Psoas muscle (tissue), 8 donors: ENCODE results near the gene RPTN. TPM values are rescaled to one million over a fixed set of nuclear protein-coding genes. Genes with fewer than 3 reads are reported as not detected.

Experiments
- ATAC-seq, 4 donors: fragments of 200-7000 bp; cut with Tn5 transposase; one replicate each; pipeline ENCODE4 v1.9.1; 2020; ENCODE audit warnings: moderate library complexity in 3 of 4, mild to moderate bottlenecking in 2 of 4
- DNase-seq, 2 donors: peaks; one replicate each; pipeline ENCODE4 v3.0.0-alpha.2; 2020
- H3K27ac ChIP-seq: fragments of 200-600 bp; one replicate; pipeline ENCODE4 v1.8.0; 2022
- H3K27me3 ChIP-seq, 3 donors: fragments of 200-600 bp in 1 of 3; one replicate each; pipeline versions ENCODE4 v1.6.1 to v1.8.0; 2013 to 2022; ENCODE audit warnings: low read length in 2 of 3, mild to moderate bottlenecking in 2 of 3, moderate library complexity in 1 of 3; ENCODE audit not compliant: insufficient read depth in 3 of 3
- H3K36me3 ChIP-seq, 2 donors: fragments of 200-600 bp in 1 of 2; one replicate each; pipeline versions ENCODE4 v1.6.1 to v1.8.0; 2013 to 2022; ENCODE audit warnings: low read depth in 1 of 2, mild to moderate bottlenecking in 1 of 2, moderate library complexity in 1 of 2; ENCODE audit not compliant: insufficient read depth in 1 of 2
- H3K4me1 ChIP-seq: fragments of 200-600 bp; one replicate; pipeline ENCODE4 v1.8.0; 2022
- H3K4me3 ChIP-seq: fragments of 200-600 bp; one replicate; pipeline ENCODE4 v1.8.0; 2022; ENCODE audit warnings: mild to moderate bottlenecking
- H3K9me3 ChIP-seq: fragments of 200-600 bp; one replicate; pipeline ENCODE4 v1.8.0; 2022
- whole genome bisulfite sequencing, 3 donors: extraction: QIAGEN DNeasy Blood & Tissue Kit; methylation state at CpG; one replicate each; pipeline versions ENCODE4 v1.1.6 to v1.1.7; 2013; 5-methylcytosine and 5-hydroxymethylcytosine counted together
- intact Hi-C, 2 donors: fragments of 100-400 bp; cut with DNase I; formaldehyde crosslinking; loops; one replicate each; pipeline versions ENCODE4 v1.11.0 to v1.14.2; 2022
- polyA plus RNA-seq, 3 donors: library from polyadenylated mRNA; stranded (reverse); fragments of 200-250 nt; gene quantifications; one replicate each; pipeline ENCODE4 v1.2.3, GENCODE V29; 2013
- total RNA-seq, 4 donors: library from RNA; stranded (reverse); fragmentation: NEBNext Ultra II Directional in 2 of 4; extraction: Animal tissue kit (Norgen Biotek cat#: 25700) in 2 of 4; gene quantifications; one replicate each; pipeline versions ENCODE4 v1.2.1 to v1.2.4, GENCODE V29; 2021 to 2023
- TF ChIP-seq, protein P1 (sequence below): fragments of 200-600 bp; IDR thresholded peaks from one replicate; pipeline ENCODE4 v1.8.0; 2022; ENCODE audit warnings: antibody characterized with exemption
- donor health status: healthy with polysubstance abuse.
- donor health status: DM: no; HTN: no; CAD: no; lungs with moderate emphysema.
- donor health status: Bipolar disorder and iron deficiency.
- donor health status: healthy.
- donor health status: DM: yes; HTN: yes; CAD: no.
- donor health status: DM: no; HTN: no; CAD: no.
- donor health status: DM: no; HTN: no; CAD: no.
- donor health status: DM: yes; HTN: yes; CAD: no.

The RPTN gene
- total and polyA plus RNA-seq, 7 donors: not detected

DNA sequence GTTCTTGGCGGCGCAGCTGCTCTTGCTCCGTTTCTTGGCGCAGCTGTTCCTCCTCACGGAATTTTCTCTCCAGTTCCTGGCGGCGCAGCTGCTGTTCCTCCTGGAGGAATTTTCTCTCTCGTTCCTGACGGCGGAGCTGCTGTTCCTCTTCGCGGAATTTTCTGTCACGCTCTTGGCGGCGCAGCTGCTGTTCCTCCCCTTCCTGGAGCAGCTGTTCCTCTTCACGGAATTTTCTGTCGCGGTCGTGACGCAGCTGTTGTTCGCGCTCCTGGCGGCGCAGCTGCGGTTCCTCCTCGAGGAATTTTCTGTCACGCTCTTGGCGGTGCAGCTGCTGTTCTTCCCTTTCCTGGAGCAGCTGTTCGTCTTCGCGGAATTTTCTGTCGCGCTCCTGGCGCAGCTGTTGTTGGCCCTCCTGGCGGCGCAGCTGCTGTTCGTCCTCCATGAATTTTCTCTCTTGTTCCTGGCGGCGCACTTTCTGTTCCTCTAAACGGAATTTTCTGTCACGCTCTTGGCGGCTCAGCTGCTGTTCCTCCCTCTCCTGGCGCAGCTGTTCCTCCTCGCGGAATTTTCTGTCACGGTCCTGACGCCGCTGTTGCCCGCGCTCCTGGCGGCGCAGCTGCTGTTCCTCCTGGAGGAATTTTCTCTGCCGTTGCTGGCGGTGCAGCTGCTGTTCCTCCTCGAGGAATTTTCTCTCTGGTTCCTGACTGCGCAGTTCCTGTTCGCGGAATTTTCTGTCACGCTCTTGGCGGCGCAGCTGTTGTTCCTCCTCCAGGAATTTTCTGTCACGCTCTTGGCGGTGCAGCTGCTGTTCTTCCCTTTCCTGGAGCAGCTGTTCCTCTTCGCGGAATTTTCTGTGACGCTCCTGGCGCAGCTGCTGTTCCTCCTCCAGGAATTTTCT is 50.8 kb downstream of the RPTN start:
- Histone ChIP-seq H3K27ac (no peak overlapping the region), H3K27me3 (peaks cover 0 to 98% (median 44%) of the 10 kb centered on the region in 3 donors), H3K36me3 (no peaks in the 10 kb centered on the region), H3K4me1 (no peaks in the 10 kb centered on the region), H3K4me3 (peak overlapping the region; percentile 34), H3K9me3 (peaks cover 5% of the 10 kb centered on the region)
- ATAC-seq (no peak), DNase-seq (peak in 1 of 2 donors; percentile 18)
- intact Hi-C loops: no loop called here
- TF ChIP-seq, protein P1, sequence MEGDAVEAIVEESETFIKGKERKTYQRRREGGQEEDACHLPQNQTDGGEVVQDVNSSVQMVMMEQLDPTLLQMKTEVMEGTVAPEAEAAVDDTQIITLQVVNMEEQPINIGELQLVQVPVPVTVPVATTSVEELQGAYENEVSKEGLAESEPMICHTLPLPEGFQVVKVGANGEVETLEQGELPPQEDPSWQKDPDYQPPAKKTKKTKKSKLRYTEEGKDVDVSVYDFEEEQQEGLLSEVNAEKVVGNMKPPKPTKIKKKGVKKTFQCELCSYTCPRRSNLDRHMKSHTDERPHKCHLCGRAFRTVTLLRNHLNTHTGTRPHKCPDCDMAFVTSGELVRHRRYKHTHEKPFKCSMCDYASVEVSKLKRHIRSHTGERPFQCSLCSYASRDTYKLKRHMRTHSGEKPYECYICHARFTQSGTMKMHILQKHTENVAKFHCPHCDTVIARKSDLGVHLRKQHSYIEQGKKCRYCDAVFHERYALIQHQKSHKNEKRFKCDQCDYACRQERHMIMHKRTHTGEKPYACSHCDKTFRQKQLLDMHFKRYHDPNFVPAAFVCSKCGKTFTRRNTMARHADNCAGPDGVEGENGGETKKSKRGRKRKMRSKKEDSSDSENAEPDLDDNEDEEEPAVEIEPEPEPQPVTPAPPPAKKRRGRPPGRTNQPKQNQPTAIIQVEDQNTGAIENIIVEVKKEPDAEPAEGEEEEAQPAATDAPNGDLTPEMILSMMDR: no peak
- WGBS, 3 donors: 3 to 4% (median 4%) methylated on average over 67 of the region's 67 CpGs

DNA sequence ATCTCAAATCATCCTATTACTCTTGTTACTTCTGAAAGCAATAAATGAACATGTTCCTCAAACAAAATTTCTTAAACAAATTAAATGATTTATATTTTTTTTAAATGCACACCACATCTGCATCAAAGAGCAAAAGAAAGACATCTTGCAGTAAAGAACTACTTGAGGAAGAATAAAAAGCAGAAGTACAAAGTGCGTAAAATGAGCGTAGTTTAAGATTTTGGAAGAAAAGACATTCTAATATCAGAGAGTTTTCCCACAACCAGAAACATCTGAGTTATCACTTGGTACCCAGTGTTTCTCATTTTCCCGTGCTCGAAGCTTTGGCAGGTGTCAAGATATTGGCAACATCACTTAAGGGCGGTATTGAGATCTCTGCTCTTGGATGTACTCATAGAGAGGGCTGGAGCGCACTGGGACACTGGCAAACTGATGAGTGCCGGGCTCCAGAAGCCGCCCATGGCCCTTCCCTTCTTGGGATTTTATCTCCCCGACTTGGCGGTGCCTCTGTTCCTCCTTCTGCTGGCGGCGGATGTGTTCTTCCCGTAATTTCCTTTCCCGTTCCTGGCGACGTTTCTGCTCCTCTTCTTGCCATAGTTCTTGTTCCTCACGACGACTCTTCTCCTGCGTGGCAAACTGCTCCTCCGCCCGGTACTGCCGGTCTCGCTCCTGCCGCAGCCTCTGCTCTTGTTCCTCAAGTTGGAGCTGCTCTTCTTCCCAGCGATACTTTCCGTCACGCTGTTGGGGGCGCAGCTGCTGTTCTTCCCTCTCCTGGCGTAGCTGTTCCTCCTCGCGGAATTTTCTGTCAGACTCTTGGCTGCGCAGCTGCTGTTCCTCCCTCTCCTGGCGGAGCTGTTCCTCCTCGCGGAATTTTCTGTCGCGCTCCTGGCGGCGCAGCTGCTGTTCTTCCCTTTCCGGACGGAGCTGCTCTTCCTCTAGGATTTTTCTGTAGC is 51.7 kb downstream of the RPTN start:
- Histone ChIP-seq H3K27ac (no peak overlapping the region), H3K27me3 (peaks cover 0 to 89% (median 40%) of the 10 kb centered on the region in 3 donors), H3K9me3 (peaks cover 5% of the 10 kb centered on the region), H3K4me1 (no peaks in the 10 kb centered on the region), H3K4me3 (peak overlapping the region; percentile 34), H3K36me3 (no peaks in the 10 kb centered on the region)
- intact Hi-C loops: no loop called here
- 16 to 18% (median 17%) methylated on average over 41 of the region's 41 CpGs for WGBS, 3 donors
- ATAC-seq: no peak
- TF ChIP-seq, protein P1: no peak
- no peak for DNase-seq

DNA sequence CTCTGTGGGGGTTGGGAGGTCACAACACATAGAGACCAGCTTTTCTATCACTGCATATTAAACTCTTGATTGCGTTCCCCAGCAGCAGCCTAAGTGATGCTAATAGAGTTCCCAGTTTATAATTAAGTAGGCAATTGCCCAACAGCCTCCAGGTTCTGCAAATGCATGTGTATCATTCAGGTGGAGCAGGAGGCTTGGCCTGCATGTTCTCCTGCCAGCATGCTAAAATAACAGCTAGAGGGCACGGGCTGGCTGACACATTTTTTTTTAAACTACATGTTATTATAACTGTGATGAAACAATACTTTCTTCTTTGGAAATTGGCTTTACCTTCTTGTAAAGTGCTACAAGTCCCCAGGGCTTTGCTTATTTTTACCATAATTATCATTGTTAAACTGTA is 54.2 kb downstream of the RPTN start:
- H3K4me3 ChIP-seq: no peak overlapping the region
- TF ChIP-seq, protein P1: no peak
- no peak for ATAC-seq
- no peak overlapping the region for H3K27ac ChIP-seq
- intact Hi-C loops: no loop called here
- no peak for DNase-seq
- no peaks in the 10 kb centered on the region for H3K4me1 ChIP-seq
- 42 to 47% (median 44%) methylated on average over 2 of the region's 2 CpGs for WGBS, 3 donors
- peaks cover 0 to 71% (median 22%) of the 10 kb centered on the region in 3 donors for H3K27me3 ChIP-seq
- H3K9me3 ChIP-seq: peaks cover 5% of the 10 kb centered on the region
- no peaks in the 10 kb centered on the region for H3K36me3 ChIP-seq

Other genes starting within 250 kb of the RPTN start
- 10 to 100 TPM; 10.1 to 20.4 (median 13.7) TPM for gene THEM4, start 249.7 kb downstream of the RPTN start, total RNA-seq
- gene THEM4, start 249.7 kb downstream of the RPTN start, polyA plus RNA-seq: 10 to 100 TPM; 12.3 to 20.2 (median 16.0) TPM
- 100 to 1,000 TPM in 1 of 4 donors, 10 to 100 TPM in 3; 41.8 to 150 (median 59.9) TPM for gene S100A10, start 165.4 kb downstream of the RPTN start, total RNA-seq
- gene S100A10, start 165.4 kb downstream of the RPTN start, polyA plus RNA-seq: 100 to 1,000 TPM in 1 of 3 donors, 10 to 100 TPM in 2; 30.5 to 414 (median 61.6) TPM
- 10 to 100 TPM; 36.7 to 68.5 (median 47.1) TPM for gene S100A11, start 122.2 kb downstream of the RPTN start, total RNA-seq
- 100 to 1,000 TPM in 1 of 3 donors, 10 to 100 TPM in 2; 61.2 to 500 (median 96.1) TPM for gene S100A11, start 122.2 kb downstream of the RPTN start, polyA plus RNA-seq
- gene TCHHL1, start 70.2 kb downstream of the RPTN start, total RNA-seq: not detected
- gene TCHHL1, start 70.2 kb downstream of the RPTN start, polyA plus RNA-seq: not detected
- gene TCHH, start 43.8 kb downstream of the RPTN start, total RNA-seq: under 1 TPM in 2 of 4 donors, not detected in 2; 0.04 TPM
- under 1 TPM in 2 of 3 donors, not detected in 1; 0.01 to 0.03 TPM for gene TCHH, start 43.8 kb downstream of the RPTN start, polyA plus RNA-seq
- gene HRNR, start 65.0 kb upstream of the RPTN start, total RNA-seq: not detected
- gene HRNR, start 65.0 kb upstream of the RPTN start, polyA plus RNA-seq: not detected
- not detected for gene FLG, start 166.0 kb upstream of the RPTN start, total RNA-seq
- under 1 TPM in 2 of 3 donors, not detected in 1; under 0.01 to 0.01 TPM for gene FLG, start 166.0 kb upstream of the RPTN start, polyA plus RNA-seq
- not detected for gene FLG2, start 200.8 kb upstream of the RPTN start, total RNA-seq
- not detected for gene FLG2, start 200.8 kb upstream of the RPTN start, polyA plus RNA-seq